ENCODE results near the gene EFNA1. TPM values are rescaled to one million over a fixed set of nuclear protein-coding genes. Genes with fewer than 3 reads are reported as not detected.

The EFNA1 gene
- total RNA-seq, 1 donor from 2014 or later, result 0.34 TPM

DNA sequence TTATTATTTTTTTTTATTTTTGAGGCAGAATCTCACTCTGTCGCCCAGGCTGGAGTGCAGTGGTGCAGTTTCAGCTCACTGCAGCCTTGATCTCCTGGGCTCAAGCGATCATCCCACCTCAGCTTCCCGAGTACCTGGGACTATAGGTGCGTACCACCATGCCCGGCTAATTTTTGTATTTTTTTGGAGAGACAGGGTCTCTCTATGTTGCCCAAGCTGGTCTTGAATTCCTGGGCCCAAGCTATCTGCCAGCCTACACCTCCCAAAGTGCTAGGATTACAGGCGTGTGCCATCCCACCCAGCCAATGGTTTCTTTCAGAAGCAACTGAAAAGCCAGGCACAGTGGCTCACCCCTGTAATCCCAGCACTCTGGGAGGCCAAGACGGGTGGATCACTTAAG is 43.1 kb downstream of the EFNA1 start:
- Histone ChIP-seq H3K36me3 (no peaks in the 10 kb centered on the region), H3K9me3 (ENCODE audit: low read depth) (no peaks in the 10 kb centered on the region), H3K9ac (no peak overlapping the region), H2AFZ (replicated peaks) (no peak overlapping the region), H3K27ac (no peak overlapping the region), H3K4me2 (no peak overlapping the region), H3K79me2 (ENCODE audit: low read depth) (peaks cover 26% of the 10 kb centered on the region), H3K27me3 (no peaks in the 10 kb centered on the region), H3K4me3 (no peak overlapping the region), H3F3A (ENCODE audit: low read depth) (peaks cover 85% of the 10 kb centered on the region), H4K20me1 (ENCODE audit: low read depth) (no peaks in the 10 kb centered on the region), H3K4me1 (peaks cover 23% of the 10 kb centered on the region)
- Mint-ChIP-seq H3K9me3 (no peaks in the 10 kb centered on the region), H3K4me3 (peak overlapping the region; percentile 21), H3K27ac (no peak overlapping the region), H3K4me1 (peaks cover 48% of the 10 kb centered on the region), H3K27me3 (ENCODE audit: insufficient read depth, low read depth) (peaks cover 18% of the 10 kb centered on the region), H3K36me3 (peaks cover 4% of the 10 kb centered on the region)
- DNase-seq (ENCODE audit: low spot score), result no peak
- TF ChIP-seq EZH2 (IDR thresholded peaks at IDR 0.05), result no peak
- TF ChIP-seq, protein P1, sequence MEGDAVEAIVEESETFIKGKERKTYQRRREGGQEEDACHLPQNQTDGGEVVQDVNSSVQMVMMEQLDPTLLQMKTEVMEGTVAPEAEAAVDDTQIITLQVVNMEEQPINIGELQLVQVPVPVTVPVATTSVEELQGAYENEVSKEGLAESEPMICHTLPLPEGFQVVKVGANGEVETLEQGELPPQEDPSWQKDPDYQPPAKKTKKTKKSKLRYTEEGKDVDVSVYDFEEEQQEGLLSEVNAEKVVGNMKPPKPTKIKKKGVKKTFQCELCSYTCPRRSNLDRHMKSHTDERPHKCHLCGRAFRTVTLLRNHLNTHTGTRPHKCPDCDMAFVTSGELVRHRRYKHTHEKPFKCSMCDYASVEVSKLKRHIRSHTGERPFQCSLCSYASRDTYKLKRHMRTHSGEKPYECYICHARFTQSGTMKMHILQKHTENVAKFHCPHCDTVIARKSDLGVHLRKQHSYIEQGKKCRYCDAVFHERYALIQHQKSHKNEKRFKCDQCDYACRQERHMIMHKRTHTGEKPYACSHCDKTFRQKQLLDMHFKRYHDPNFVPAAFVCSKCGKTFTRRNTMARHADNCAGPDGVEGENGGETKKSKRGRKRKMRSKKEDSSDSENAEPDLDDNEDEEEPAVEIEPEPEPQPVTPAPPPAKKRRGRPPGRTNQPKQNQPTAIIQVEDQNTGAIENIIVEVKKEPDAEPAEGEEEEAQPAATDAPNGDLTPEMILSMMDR (IDR thresholded peaks at IDR 0.05), result no peak
- no peak for TF ChIP-seq EZH2phosphoT487 (IDR thresholded peaks at IDR 0.05)

DNA sequence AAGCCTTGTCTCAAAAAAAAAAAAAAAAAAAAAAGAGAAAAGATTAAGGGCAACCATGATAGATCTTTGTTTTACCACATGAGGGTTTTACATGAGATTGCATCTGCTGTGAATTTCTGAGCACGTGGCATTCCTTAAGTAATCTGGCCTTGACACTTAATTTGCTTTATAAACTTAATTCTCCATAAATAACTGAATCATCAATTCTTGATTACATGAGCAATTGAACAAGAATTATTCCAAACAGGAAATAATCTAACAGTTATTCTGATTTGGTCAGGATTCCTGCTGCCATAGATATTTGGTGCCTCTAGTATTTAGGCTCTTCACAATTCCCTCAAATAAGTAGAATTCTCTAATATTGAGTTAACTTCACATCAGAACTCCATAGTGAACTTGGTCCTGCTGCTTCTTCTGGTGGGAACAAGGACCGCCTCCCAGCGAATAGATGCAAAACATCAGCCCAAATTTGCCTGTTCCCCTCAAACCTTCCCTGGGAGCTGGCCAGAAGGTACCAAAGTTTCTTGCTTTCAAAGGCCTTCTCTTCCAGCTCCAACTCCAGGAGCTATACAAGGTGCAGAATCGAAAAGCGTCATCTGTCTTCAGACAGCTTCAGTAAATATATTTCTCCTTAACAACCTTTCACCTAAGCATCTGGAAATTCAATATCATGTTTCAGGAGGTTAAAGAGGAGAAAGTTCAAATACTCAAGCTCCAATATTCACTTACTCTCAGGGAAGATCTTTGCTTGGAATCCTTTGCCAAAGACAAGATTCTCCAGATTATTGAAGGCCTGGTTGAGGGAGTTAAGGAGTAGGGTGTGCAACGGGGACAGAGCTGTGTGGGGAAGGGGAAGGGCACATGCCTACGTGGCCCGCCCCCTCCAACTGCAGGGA is 44.4 kb downstream of the EFNA1 start:
- Mint-ChIP-seq H3K9me3 (no peaks in the 10 kb centered on the region), H3K4me3 (peak overlapping the region; percentile 94), H3K27me3 (ENCODE audit: insufficient read depth, low read depth) (peaks cover 16% of the 10 kb centered on the region), H3K4me1 (peaks cover 46% of the 10 kb centered on the region), H3K36me3 (peaks cover 10% of the 10 kb centered on the region), H3K27ac (peak overlapping the region; percentile 58)
- Histone ChIP-seq H3K36me3 (no peaks in the 10 kb centered on the region), H3K4me3 (peak overlapping the region; percentile 87), H4K20me1 (ENCODE audit: low read depth) (no peaks in the 10 kb centered on the region), H3F3A (ENCODE audit: low read depth) (peaks cover 80% of the 10 kb centered on the region), H2AFZ (replicated peaks) (peak overlapping the region; percentile 94), H3K9me3 (ENCODE audit: low read depth) (no peaks in the 10 kb centered on the region), H3K9ac (peak overlapping the region; percentile 77), H3K4me1 (peaks cover 10% of the 10 kb centered on the region), H3K4me2 (peak overlapping the region; percentile 98), H3K79me2 (ENCODE audit: low read depth) (peaks cover 26% of the 10 kb centered on the region), H3K27me3 (no peaks in the 10 kb centered on the region), H3K27ac (peak overlapping the region; percentile 70)
- TF ChIP-seq, protein P1 (IDR thresholded peaks at IDR 0.05), result no peak
- TF ChIP-seq EZH2 (IDR thresholded peaks at IDR 0.05) (no peak), EZH2phosphoT487 (IDR thresholded peaks at IDR 0.05) (no peak)
- no peak for DNase-seq (ENCODE audit: low spot score)

DNA sequence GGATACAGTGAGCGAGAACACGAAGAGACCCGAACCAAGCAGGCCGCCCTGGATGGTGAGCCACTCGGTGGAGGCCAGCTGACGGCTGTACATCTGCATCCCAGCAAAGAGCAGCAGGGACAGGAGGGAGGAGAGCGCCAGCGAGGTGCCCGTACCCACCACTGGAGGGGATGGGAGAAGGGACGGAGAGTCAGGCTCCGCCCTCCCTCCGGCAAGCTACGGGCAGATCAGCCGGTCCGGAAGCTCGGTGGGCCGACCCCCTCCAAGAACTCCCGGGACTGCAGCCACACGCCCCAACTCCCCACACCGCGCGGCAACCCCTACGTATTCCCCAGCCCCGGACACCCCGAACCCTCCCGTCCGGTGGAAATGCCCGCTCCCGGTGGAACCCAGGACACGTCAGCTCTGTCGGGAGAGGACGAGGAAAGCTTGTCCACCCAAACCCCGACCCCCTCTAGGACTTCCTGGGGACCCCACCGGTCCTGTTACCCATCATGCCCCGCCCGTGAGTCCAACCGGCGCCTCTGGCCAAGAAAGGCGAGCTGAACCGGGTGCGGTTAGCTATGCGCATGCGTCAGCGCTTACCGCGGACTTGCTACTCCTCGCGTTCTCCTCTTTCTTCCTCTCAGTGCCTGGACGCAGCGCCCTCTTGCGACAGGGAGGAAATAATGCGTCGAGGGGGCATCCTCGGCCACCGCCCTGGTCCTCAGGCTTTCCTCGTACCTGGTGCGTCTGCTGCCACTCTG is 45.2 kb downstream of the EFNA1 start, which contains the start of gene KRTCAP2:
TSS of gene KRTCAP2 (minus strand) at position 573 of the 746 bp plus-strand sequence. CDS start at position 493, 80 bp downstream.
- H3K9me3 Mint-ChIP-seq, result no peaks in the 10 kb centered on the region
- no peaks in the 10 kb centered on the region for H3K27me3 ChIP-seq
- peak within 1 kb of the TSS; percentile 77 for H3K9ac ChIP-seq
- peak; percentile 98 for DNase-seq (ENCODE audit: low spot score)
- H4K20me1 ChIP-seq (ENCODE audit: low read depth), result no peaks in the 10 kb centered on the region
- H2AFZ ChIP-seq (replicated peaks), result peak within 1 kb of the TSS; percentile 94
- peaks cover 26% of the 10 kb centered on the region for H3K79me2 ChIP-seq (ENCODE audit: low read depth)
- peak within 1 kb of the TSS; percentile 94 for H3K4me3 Mint-ChIP-seq
- no peaks in the 10 kb centered on the region for H3K36me3 ChIP-seq
- peak within 1 kb of the TSS; percentile 98 for H3K4me2 ChIP-seq
- H3K27ac Mint-ChIP-seq, result peak within 1 kb of the TSS; percentile 58
- peaks cover 14% of the 10 kb centered on the region for H3K36me3 Mint-ChIP-seq
- peak within 1 kb of the TSS; percentile 87 for H3K4me3 ChIP-seq
- no peaks in the 10 kb centered on the region for H3K9me3 ChIP-seq (ENCODE audit: low read depth)
- peaks cover 38% of the 10 kb centered on the region for H3K4me1 Mint-ChIP-seq
- H3K27ac ChIP-seq, result peak within 1 kb of the TSS; percentile 70
- peaks cover 73% of the 10 kb centered on the region for H3F3A ChIP-seq (ENCODE audit: low read depth)
- TF ChIP-seq EZH2phosphoT487 (IDR thresholded peaks at IDR 0.05) (no peak), EZH2 (IDR thresholded peaks at IDR 0.05) (no peak)
- TF ChIP-seq, protein P1 (IDR thresholded peaks at IDR 0.05), result peak; percentile 91
- H3K27me3 Mint-ChIP-seq (ENCODE audit: insufficient read depth, low read depth), result peaks cover 19% of the 10 kb centered on the region
- peaks cover 8% of the 10 kb centered on the region for H3K4me1 ChIP-seq

Measured in neural progenitor cell (in vitro differentiated cells).